HepG2 (cell line): ENCODE data around the gene NOP58. TPM values are rescaled to one million over a fixed set of nuclear protein-coding genes. Genes with fewer than 3 reads are reported as not detected.
A peak's percentile ranks its signal among the peaks of the same experiment; 100 is the strongest.

Source experiments
- ATF7-NPFF ChIP-seq: sonication (generic); formaldehyde crosslinking; IDR thresholded peaks from 2 replicates; pipeline ENCODE4 v1.8.1; 2023; ENCODE audit warnings: mild to moderate bottlenecking, low read depth, missing genetic modification reagents, moderate library complexity
- ETV6 ChIP-seq: sonication (generic); formaldehyde crosslinking; conservative IDR thresholded peaks from 2 replicates; pipeline ENCODE4 v1.4.0; 2020; ENCODE audit warnings: missing genetic modification reagents
- GABPA ChIP-seq, 2 experiments: IDR thresholded peaks; 2 replicates each; pipeline ENCODE4 v1.6.1; 2011 to 2016; ENCODE audit warnings: low read depth in 2 of 2, low read length in 1 of 2, missing biosample characterization in 1 of 2, missing genetic modification characterization in 1 of 2
- KIAA2018 ChIP-seq: sonication (generic); formaldehyde crosslinking; IDR thresholded peaks from 2 replicates; pipeline ENCODE4 v1.5.0; 2020; ENCODE audit warnings: mild to moderate bottlenecking, missing genetic modification reagents, borderline replicate concordance
- MAF1 ChIP-seq: sonication (generic); formaldehyde crosslinking; IDR thresholded peaks from 2 replicates; pipeline ENCODE4 v1.5.0; 2020; ENCODE audit warnings: missing genetic modification reagents, borderline replicate concordance
- POLR2A ChIP-seq, 2 experiments: IDR thresholded peaks; 2 replicates each; pipeline ENCODE4 v1.6.1; 2011; ENCODE audit warnings: low read depth in 2 of 2, low read length in 2 of 2, mild to moderate bottlenecking in 1 of 2, moderate library complexity in 1 of 2; ENCODE audit not compliant: insufficient read depth in 1 of 2
- RBAK ChIP-seq: sonication (generic); formaldehyde crosslinking; IDR thresholded peaks from 2 replicates; pipeline ENCODE4 v1.5.1; 2020; ENCODE audit warnings: mild to moderate bottlenecking, missing genetic modification reagents
- SALL1 ChIP-seq: sonication (generic); formaldehyde crosslinking; IDR thresholded peaks from 2 replicates; pipeline ENCODE4 v1.8.0; 2022; ENCODE audit warnings: mild to moderate bottlenecking, missing genetic modification reagents
- TP53 ChIP-seq: sonication (generic); formaldehyde crosslinking; conservative IDR thresholded peaks from 2 replicates; pipeline ENCODE4 v1.4.0; 2020; ENCODE audit warnings: missing genetic modification reagents
- ZBTB20 ChIP-seq: sonication (generic); formaldehyde crosslinking; IDR thresholded peaks from 2 replicates; pipeline ENCODE4 v1.8.1; 2023; ENCODE audit warnings: missing genetic modification reagents, low read depth, mild to moderate bottlenecking, borderline replicate concordance
- ZBTB38 ChIP-seq: sonication (generic); formaldehyde crosslinking; IDR thresholded peaks from 2 replicates; pipeline ENCODE4 v1.5.1; 2020; ENCODE audit warnings: mild to moderate bottlenecking, missing genetic modification reagents
- ZBTB42 ChIP-seq: sonication (generic); formaldehyde crosslinking; IDR thresholded peaks from 2 replicates; pipeline ENCODE4 v1.5.0; 2020; ENCODE audit warnings: mild to moderate bottlenecking, missing genetic modification reagents
- ZNF138 ChIP-seq: sonication (generic); formaldehyde crosslinking; IDR thresholded peaks from 2 replicates; pipeline ENCODE4 v1.5.0; 2020; ENCODE audit warnings: mild to moderate bottlenecking, low read depth, missing genetic modification reagents
- ZNF251 ChIP-seq: sonication (generic); formaldehyde crosslinking; IDR thresholded peaks from 2 replicates; pipeline ENCODE4 v1.9.0; 2021; ENCODE audit warnings: mild to moderate bottlenecking, missing genetic modification reagents
- ZNF263 ChIP-seq: sonication (generic); formaldehyde crosslinking; IDR thresholded peaks from 2 replicates; pipeline ENCODE4 v1.4.0; 2020; ENCODE audit warnings: missing genetic modification reagents
- ZNF382 ChIP-seq: sonication (generic); formaldehyde crosslinking; IDR thresholded peaks from 2 replicates; pipeline ENCODE4 v1.5.0; 2020; ENCODE audit warnings: missing genetic modification reagents, mild to moderate bottlenecking, borderline replicate concordance
- ZNF547 ChIP-seq: sonication (generic); formaldehyde crosslinking; IDR thresholded peaks from 2 replicates; pipeline ENCODE4 v1.5.1; 2020; ENCODE audit warnings: mild to moderate bottlenecking, missing genetic modification reagents
- ZNF557 ChIP-seq: sonication (generic); formaldehyde crosslinking; IDR thresholded peaks from 2 replicates; pipeline ENCODE4 v1.4.0; 2020; ENCODE audit warnings: missing genetic modification reagents
- ZNF564 ChIP-seq: sonication (generic); formaldehyde crosslinking; IDR thresholded peaks from 2 replicates; pipeline ENCODE4 v1.8.1; 2023; ENCODE audit warnings: mild to moderate bottlenecking, missing genetic modification reagents
- ZNF607 ChIP-seq: sonication (generic); formaldehyde crosslinking; IDR thresholded peaks from 2 replicates; pipeline ENCODE4 v1.5.1; 2020; ENCODE audit warnings: missing genetic modification reagents, mild to moderate bottlenecking, borderline replicate concordance
- ZNF761 ChIP-seq: sonication (generic); formaldehyde crosslinking; conservative IDR thresholded peaks from 2 replicates; pipeline ENCODE4 v1.4.0; 2020; ENCODE audit warnings: mild to moderate bottlenecking, missing genetic modification reagents
- ZNF790 ChIP-seq: sonication (generic); formaldehyde crosslinking; IDR thresholded peaks from 2 replicates; pipeline ENCODE4 v1.8.0; 2022; ENCODE audit warnings: missing genetic modification reagents, mild to moderate bottlenecking, borderline replicate concordance
- ZNF816 ChIP-seq: sonication (generic); formaldehyde crosslinking; IDR thresholded peaks from 2 replicates; pipeline ENCODE4 v1.8.0; 2022; ENCODE audit warnings: missing genetic modification reagents, mild to moderate bottlenecking, borderline replicate concordance
- polyA plus RNA-seq, 8 experiments: library from polyadenylated mRNA; depleted of rRNA in 3 of 8; stranded (reverse) in 7 of 8; unstranded in 1 of 8; fragments of >200 nt; fragmentation: Illumina TruSeq in 4 of 8; extraction: Trizol in 4 of 8; gene quantifications; 2 replicates each; pipeline versions ENCODE4 v1.2.1 to v1.2.3, GENCODE V29; 2011 to 2016; ENCODE audit warnings: low read depth in 4 of 8, missing spikeins in 1 of 8, mixed read lengths in 1 of 8; ENCODE audit not compliant: insufficient read depth in 1 of 8
- total RNA-seq, 5 experiments: library from RNA; depleted of rRNA; stranded (reverse); fragments of >200 nt; fragmentation: Illumina TruSeq; extraction: Trizol; gene quantifications; 2 replicates each; pipeline ENCODE4 v1.2.3, GENCODE V29; 2016; ENCODE audit warnings: low read depth in 1 of 5

NOP58 gene
- total and polyA plus RNA-seq, 2 of the 13 experiments (the other 11 are each of a cell fraction or from before 2014, with no cell fraction given) = 74.9 to 203 TPM

- TF ChIP-seq ZNF382 (no peak), ZNF547 (CRISPR knock-in tag) (peak; percentile 94), ZBTB38 (CRISPR knock-in tag) (peak; percentile 68; the same call in 1 of the 2 replicates), RBAK (CRISPR knock-in tag) (no peak), ZNF138 (CRISPR knock-in tag) (peak; percentile 37; the same call in 1 of the 2 replicates), ZBTB20 (peak; percentile 93), ETV6 (CRISPR knock-in tag) (peak; percentile 79; the same call in 1 of the 2 replicates), KIAA2018 (CRISPR knock-in tag) (0 out of 2 replicates have a peak, but pooled peaks have one; percentile 7), ZNF816 (CRISPR knock-in tag) (peak; percentile 97; the same call in 1 of the 2 replicates), ZNF564 (peak; percentile 44), MAF1 (CRISPR knock-in tag) (0 out of 2 replicates have a peak, but pooled peaks have one; percentile 84), SALL1 (peak; percentile 91), ZBTB42 (peak; percentile 26; the same call in 1 of the 2 replicates), TP53 (CRISPR knock-in tag) (0 out of 2 replicates have a peak, but pooled peaks have one; percentile 62), ZNF761 (CRISPR knock-in tag) (peak; percentile 84), ZNF557 (CRISPR knock-in tag) (peak; percentile 66; the same call in 1 of the 2 replicates), ZNF790 (CRISPR knock-in tag) (peak; percentile 31; the same call in 1 of the 2 replicates), ZNF251 (CRISPR knock-in tag) (no peak), ZNF607 (CRISPR knock-in tag) (peak; percentile 82), ZNF263 (CRISPR knock-in tag) (peak; percentile 57; the same call in 1 of the 2 replicates), ATF7-NPFF (CRISPR knock-in tag) (peak; percentile 82), POLR2A (IDR thresholded peaks at IDR 0.05; ENCODE audit: insufficient read depth in 1 of 2, low read depth in 2 of 2, low read length in 2 of 2) (peak; percentile 99), GABPA (IDR thresholded peaks at IDR 0.05; ENCODE audit: low read depth, low read length) (peak; percentile 83), GABPA (CRISPR knock-in tag; IDR thresholded peaks at IDR 0.05; ENCODE audit: low read depth) (peak; percentile 96)
Observed at GRCh38 chr2:202265467-202266277, at the start of gene NOP58 (continued).
